Epidermal melanocyte (primary cell): ENCODE results near the gene BCAR3.

ENCODE experiments used
- DNase-seq: peaks from one replicate; pipeline ENCODE4 v3.0.0; 2011; ENCODE audit warnings: low spot score; ENCODE audit not compliant: insufficient read length

Gene BCAR3

DNA sequence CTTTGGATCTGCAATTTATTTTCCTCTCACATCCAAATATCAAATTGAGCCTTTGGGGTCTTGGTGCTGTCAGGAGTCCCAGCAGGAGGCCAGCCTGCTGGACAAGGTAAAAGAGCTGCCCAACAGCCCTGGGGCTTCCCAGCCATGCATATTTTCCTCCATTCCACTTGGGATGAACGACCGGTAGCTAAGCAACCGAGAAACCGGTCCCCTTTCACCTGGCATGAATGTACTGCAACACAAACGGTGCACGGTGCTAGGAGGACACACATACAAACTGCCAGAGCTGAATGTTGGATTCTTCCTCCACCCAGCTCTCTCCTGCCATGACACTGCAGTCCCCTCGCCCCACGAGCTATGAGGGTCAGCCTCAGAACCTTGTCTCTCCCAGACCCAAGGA, 42.7 kb downstream of the BCAR3 start:
- DNase-seq, result no peak

DNA sequence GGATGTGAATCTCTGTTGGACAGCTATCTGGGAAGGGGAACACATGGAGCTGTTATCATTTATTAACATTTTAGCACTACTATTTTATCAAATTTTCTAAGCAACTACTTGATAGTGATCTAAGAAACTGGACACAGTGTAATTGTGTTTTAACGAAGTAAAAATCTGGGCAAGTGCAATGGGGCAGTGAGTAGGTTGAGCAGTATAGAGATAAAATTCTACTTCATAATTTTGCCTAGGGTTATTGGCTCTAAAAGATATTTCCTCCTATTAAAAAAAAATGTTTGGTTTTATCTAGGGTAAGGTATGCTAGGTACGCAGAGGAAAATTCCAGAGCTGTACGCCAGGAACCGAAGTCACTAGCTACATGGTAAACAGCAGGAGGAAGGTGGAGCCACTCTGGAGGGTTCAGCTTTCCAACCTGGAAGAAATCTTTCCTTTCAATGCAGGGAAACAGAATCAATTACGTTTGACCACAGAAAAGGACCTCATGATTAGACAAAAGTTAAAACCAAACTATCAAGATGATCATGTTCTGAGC, 43.3 kb downstream of the BCAR3 start:
- no peak for DNase-seq

DNA sequence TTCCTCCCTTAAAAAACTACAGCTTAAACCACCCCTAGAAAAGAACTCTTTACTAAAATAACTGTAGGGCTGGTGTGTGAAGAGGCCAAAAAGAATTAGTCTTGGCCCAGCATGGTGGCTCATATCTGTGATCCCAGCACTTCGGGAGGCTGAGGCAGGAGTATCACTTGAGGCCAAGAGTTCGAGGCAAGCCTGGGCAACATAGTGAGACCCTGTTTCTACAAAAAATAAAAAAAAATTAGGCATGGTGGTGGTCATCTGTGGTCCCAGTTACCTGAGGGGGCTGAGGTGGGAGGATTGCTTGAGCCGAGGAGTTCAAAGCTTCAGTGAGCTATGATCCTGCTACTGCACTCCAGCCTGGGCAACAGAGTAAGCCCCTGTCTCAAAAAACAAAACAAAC, 44.9 kb downstream of the BCAR3 start:
- DNase-seq, result no peak

DNA sequence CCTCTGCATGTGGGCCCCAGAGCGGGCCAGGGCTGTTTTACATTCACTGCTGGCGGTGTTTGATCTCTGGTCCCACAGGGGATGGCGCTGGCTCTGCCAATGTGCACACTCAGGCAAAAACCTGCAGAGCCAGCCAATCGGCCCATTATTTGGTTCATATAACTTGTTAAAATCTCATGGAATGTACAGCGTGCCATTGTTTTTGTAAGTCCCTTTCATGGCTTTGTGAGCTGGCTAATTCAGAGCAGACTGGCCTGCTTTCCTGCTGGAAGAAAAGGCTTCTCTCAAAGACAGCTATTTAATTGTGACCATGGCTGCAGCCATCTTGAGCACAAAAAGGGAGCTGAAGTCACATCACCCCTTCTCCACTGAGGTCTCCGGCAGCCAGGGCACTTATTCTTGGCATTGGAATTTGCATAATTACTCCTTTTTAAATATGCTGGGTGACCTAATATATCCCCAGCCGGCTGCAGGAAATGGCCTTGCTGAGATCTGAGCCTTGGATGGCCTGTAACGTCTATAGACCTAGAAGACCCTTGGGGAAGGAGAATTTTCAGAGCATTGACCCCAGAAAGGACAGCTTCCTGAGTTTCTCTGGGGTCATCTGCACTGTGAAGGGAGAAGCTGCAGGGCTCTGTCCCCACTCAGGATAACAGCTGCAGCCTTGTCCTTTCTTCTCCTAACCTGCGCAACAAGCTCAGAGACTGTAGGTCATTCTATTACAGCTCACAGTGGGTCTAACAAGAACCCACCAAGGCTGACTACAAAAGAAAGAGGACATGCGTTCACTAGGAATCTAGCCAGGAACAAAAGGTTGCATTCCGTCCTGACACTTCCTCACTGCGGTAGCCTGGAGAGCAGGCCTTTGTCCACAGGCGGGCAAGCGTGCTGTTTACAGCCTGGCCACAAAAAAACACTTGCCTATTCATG, 45.8 kb downstream of the BCAR3 start:
- DNase-seq, result no peak

DNA sequence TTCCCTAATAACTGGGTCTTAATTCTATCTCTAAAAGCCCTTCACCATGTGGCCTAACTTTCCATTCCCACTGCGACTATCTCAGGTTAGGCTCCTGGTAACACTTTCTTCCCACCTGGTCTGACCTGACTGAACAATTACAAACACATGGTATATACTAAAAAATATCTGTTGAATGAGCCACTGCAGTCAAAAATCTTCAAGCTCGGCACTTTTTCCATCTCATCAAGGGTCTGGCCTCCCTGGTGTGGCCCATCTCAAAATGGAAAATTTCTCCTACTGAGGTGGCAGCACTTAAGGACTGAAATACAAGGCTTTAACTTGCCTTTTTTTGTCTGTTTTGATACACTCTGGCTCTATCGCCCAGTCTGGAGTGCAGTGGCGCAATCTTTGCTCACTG, 48.3 kb downstream of the BCAR3 start:
- no peak for DNase-seq

DNA sequence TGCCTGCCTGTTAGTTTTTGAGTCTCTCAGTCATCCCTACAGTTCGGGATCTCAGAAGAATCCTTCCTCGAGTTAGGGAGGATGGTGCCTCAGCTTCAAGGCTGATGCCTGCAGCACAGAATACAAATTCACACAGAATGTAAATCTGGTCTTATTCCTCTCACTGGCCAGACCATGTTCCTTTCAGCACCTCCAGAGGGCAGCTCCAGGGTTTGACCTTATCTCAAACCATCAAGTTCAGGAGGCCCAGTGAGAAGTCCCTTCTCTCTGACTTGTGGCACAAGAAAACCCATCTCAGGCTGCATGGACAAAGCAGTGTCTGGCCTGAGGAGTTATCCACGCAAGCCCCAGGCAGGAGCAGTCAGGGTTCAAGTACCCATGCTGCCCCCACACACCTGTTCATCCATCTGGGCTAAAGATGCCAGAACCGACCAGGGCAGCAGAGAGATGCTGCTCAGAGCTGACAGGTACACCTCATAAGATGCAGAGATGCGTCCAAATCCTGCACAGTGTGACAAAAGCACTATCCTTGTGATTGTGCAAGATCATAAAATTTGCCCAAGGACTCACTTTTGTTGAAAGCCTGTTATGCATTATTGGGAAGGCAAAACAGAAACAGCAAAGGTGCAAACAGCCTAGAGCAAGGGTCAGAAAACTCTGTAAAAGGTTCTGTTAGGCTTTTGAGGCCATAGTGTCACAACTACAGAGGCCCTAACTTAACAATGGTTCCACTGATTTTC, 49.8 kb downstream of the BCAR3 start:
- DNase-seq, result no peak

DNA sequence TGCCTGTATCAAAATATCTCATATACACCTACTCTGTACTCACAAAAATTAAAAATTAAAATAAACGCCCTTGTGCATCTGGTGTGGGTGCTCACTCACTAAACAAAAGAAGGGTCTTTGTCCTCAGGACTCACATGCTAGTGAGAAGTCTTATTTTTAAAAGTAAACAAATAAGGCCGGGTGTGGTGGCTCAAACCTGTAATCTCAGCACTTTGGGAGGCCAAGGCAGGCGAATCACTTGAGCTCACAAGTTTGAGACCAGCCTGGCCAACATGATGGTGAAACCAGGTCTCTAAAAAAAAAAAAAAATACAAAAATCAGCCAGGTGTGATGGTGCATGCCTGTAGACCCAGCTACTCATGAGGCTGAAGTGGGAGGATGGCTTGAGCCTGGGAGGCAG, 51.5 kb downstream of the BCAR3 start:
- no peak for DNase-seq

DNA sequence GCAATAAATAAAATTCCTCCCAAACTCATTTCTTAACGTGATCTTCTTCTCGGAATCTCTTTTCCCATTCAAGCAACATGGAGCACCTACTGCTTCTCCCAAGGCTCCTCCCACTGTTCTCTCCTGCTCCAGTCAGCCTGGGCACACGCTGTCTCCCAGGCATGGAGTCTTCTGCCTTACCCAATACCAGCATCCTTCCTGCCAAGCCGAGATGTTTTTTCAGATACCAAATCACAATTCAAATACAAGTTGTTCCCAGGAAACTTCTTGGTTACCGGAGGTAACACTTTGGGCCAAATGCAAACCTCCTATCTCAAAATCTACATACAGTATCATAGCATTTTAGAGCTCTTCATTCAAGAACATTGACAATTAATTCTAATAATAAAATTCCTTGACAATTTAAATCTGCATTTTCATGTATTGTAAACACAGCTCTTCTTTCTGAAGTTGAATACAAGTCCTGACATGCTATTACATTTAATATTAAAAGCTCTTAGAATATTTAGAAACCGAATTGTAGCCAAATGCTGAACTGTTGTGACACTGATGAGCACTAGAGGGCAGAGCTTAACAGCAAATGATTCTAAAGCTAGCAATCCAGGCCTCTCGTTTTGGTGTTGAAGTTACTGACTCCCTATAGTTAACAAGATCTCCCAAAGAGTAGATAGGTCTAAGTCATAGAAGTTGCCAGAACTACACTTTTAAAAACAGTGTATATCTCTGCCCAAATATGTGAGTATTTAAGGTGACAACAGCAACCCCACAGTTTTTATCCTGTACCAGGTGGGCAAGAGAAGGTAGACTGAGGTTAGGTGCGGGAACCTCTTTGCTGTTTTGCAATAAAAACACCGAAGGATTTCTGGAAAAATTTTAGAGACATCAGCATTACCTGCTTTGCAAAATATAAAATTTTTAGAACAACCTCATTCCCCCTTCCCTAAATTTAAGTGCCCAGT, 52.3 kb downstream of the BCAR3 start:
- no peak for DNase-seq

DNA sequence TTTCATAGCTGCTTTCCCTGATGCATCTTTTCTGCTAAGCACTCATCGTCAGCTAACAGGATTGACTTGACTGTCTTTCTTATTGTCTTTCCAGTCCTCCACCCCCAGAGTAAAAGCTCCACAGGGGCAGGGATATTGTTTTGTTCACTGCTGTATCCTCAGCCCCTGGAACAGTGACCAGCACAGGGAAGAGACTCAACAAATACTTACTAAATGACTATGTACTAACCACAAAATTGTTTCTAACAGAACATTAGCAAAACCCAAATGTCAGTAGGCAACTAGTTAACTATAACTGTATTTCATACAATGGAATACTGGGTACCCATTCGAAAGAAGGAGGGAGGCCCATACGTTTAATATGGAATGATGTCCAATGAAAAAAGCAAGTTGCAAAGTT, 53.0 kb downstream of the BCAR3 start:
- no peak for DNase-seq

DNA sequence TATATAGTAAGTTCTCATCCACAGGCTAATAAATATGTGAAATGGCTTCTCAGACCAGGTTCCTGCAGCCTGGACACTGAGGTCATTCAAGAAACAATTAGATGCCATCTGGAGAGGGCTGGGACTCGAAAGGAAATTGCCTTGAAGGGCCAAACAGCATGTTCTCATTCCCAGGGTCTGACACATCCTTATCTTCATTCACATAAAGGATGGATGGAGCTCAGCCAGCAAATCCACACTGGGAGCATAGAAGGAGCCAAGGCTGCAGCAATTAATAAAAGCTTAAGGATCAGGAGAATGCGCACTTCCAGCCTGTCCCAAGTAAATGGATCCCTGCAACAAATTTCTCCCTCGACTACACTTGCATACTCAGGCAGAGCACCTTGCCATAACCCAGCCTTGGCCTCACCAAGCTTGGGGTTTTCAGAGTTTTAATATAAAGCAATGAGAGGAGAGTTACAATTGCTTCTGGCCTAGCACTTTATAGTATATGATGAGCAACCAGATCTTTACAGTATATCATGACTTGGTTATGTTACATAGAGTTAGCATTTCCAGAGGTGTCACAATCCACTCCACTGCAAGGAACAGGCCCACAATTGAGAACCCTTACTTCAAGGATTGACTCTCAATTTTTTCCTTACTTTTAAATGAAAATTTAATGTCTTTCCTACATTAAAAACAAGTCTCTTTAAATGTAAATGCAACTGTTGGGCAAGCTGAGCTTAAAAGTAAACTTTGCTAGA, 55.9 kb downstream of the BCAR3 start:
- DNase-seq, result no peak

DNA sequence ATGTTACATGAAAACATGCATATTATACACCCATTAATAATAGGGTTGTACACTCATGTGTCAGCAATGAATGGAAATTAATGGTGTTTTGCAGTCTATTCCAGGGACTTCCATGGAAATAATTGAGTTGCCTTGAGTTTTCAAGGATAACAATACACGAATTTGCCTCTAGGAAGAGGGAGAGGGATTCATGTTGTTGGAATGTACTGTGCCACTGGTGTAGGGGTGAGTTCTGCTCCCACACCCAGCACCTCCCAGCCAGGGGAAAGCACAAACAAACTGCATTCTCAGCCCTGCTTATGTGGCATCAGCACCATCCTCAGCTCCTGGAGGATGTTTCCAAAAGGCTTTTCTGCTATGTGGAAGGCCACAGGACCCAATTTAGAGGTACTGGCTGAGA, 57.8 kb downstream of the BCAR3 start:
- DNase-seq, result no peak

DNA sequence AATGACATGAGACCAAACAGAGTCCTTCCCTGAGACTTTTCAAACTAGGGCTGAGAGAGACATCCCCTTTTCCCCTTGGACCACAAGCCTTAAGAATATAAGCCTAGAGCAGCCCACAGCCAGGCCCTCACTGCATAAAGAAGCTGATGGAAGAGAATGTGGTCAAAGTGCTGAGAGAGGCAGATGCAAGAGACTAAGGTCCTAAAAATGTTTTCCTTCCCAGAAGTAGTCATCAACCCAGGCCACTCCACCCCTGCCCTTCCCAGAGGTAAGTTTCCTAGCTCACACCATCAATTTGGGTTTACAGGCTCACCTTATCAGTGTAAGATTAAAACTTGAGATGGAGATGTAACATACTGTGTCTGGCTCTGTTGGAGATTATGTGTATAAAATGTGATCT, 58.2 kb downstream of the BCAR3 start:
- no peak for DNase-seq

DNA sequence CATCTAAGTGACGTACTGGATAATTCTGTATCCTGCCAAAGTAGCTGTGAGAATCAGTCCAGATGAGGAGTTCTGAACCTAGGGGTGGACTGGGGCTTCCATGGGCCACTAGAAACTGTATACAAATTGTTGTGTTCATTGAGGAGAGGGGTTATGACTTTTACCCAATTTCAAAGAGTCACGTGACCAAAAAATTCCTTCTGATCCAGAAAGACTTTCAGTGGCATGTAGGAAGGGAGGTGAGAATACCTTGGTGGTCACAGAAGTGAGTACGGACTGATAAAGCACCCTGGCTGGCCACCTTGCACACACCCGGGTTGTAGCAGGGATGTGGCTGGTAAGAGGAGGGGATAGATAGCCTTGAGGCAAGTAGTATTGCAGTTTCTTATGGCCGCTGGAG, 60.4 kb downstream of the BCAR3 start:
- DNase-seq, result no peak

DNA sequence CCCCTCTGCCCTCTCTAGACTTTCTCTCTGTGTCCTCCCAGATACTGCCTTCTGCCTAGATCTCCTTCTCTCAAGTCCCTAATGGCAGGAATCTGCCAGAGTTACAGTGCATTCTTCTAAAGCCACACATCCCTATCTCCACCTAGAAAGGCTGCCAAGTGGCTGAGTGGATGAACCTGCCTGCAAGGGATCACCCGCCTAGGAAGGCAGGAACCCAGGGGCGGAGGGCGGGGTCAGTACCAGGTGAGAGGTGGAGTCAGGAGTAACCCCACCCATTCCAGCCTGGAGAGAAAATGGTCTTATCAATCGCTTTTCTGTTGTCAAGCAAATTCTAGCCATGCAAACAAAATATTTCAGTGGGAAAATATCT, 60.8 kb downstream of the BCAR3 start:
- DNase-seq, result no peak

DNA sequence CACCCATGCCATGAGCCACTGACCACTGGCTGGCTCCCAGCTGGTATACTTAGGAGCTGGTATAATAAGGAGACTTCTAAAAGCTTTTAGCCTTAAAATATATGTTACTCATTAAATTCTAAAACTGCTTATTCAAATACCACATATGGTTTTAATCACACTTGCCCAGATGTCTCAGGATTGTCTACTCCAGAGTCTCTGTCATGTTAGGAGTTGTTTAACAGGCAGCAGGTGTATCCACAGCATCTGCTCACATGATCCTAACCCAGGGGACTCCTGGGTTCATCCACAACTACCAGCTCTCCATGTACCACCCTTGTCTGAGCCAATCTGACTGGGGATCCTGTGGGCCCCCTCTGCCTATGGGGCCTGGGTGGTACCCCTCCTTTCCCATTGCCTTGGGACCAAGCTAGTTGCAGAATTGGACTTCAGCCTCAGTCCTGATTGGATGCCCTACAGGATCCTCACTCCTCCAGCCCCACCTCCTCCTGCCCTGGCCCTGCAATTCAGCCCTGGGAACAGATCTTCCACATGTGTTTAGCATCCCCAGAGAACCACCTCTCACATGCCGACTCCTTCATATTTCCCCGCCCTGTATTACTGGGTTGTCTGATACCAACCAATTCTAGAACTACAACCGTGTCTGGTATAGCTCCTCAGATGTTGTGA, 61.3 kb downstream of the BCAR3 start:
- no peak for DNase-seq

DNA sequence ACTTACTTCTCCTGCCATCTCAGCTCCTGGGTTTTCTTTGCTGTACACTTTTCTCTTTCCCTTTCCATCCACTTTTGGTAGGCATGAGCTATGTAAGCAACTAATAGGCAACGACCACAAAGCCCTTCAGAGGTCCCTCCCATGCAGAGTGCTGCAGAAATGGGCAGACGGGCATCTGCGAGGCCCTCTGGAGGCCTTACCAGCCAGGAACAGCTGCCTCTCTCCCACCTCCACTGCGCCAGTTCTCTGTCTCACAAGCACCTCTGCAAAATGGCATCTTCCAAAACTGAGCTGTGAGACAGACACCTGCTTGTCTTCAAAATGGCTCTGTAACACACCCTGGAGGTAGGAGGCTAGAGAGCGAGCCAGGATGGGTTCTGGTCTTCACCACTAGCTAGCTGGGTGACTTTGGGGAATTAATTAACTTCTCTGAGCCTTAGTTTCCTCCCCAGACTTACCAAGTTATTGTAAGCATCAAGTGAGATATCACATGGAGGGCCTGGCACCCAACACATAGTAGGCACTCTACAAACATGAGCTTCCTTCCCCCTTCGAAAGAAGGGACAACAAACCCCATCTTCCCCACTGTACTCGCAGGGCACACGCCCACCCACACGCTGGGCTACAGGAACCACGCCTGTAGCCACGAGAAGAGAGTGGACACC, 62.0 kb downstream of the BCAR3 start:
- no peak for DNase-seq

DNA sequence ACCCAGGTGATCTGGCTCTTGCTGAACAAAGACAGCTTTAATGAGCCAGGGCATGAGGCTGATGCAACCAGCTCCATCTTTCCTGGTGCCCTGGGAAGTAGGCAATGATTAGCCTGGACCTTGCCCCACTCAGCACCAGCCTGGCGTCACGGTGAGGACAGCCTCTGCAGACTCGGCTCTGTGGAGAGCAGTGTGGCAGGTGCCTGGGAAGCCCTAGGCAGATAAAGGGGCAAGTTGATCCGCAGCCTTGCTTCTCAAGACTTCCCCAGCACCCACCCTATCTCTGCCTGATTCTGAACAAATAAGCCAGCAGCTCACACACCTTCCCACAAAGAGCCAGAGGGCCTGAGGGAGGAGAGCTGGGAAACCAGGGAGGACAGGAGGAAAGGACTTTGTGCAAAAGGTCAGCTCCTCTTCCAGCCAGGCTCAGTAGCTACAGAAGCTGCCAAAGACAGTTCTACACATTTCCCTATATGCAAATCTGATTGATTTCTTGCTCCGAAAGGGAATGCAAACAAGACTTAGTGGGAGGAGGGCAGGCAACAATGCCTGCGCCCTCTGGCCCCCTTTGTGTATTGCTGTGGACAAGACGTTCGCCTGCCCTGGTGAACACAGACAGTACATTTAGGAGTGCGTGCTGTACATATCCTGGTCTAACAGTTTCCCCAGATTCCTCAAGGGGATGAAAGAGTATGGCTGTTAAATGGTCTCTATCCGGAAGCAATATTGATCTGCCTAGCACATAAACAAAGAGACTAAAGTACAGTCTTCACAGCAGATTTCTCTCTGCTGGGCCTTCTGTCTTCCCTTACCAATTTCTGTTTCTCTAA, 63.8 kb downstream of the BCAR3 start:
- no peak for DNase-seq

DNA sequence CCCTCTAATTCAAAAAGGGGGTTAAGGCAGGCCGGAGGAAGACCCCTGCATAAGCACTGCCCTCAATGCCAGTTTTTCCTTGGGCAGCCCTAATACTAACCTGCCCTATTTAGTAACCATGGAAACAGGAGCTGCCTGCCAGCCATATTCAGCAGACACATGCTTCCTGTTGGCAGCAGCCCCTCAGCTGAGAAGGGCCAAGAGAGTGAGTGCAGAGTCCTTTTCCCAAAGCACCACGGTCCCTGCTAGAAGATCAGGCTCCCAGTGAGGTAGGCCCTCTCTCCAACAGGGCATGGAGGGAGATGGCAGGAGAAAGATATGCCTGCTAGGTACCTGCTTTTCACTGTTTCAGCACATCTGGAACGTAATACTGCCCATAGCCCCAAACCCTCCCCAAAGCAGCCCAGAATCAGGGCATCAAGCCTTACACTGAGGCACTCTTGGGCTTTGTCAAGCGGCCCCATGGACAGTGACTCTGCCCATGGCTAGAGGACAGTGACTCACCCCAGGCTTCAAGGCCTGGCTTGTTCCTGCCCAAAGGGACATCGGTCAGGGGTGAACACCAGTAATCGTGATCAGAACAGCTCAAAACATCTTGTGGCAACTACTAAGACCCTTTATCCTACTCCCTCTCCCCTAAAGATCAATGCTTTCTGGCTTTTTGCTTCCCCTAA, 64.5 kb downstream of the BCAR3 start:
- no peak for DNase-seq
